ENCODE results near the gene TJAP1. TPM values are rescaled to one million over a fixed set of nuclear protein-coding genes. Genes with fewer than 3 reads are reported as not detected.

TJAP1 gene
- total RNA-seq, 2 donors from 2014 or later: 68.6 to 77.2 TPM

- Mint-ChIP-seq H3K4me1 (ENCODE audit: low read depth) (peaks cover 16% of the 10 kb centered on the region), H3K27me3 (ENCODE audit: low read depth) (peaks cover 23% of the 10 kb centered on the region), H3K36me3 (ENCODE audit: insufficient read depth in 2 of 2) (peaks cover 3 to 7% of the 10 kb centered on the region in 2 donors), H3K4me3 (no peak overlapping the region), H3K27ac (peak overlapping the region; percentile 44), H3K9me3 (no peaks in the 10 kb centered on the region)
- ATAC-seq (replicated peaks in 1 of 2): no peak
- no peak for DNase-seq
These were observed 28.8 kb downstream of the TJAP1 start for GRCh38 chr6:43506171-43506570.

- Mint-ChIP-seq H3K4me1 (ENCODE audit: low read depth) (peaks cover 16% of the 10 kb centered on the region), H3K27me3 (ENCODE audit: low read depth) (peaks cover 23% of the 10 kb centered on the region), H3K27ac (peak overlapping the region; percentile 44), H3K36me3 (ENCODE audit: insufficient read depth in 2 of 2) (peaks cover 2 to 7% of the 10 kb centered on the region in 2 donors), H3K4me3 (no peak overlapping the region), H3K9me3 (no peaks in the 10 kb centered on the region)
- DNase-seq (peak; percentile 81 to 87), ATAC-seq (replicated peaks in 1 of 2) (peak; percentile 66 to 68)
These were observed 29.5 kb downstream of the TJAP1 start for GRCh38 chr6:43506667-43507471.

- Mint-ChIP-seq H3K36me3 (ENCODE audit: insufficient read depth in 2 of 2) (peaks cover 4% of the 10 kb centered on the region in 2 donors), H3K27ac (no peak overlapping the region), H3K4me1 (ENCODE audit: low read depth) (peaks cover 21% of the 10 kb centered on the region), H3K4me3 (peak overlapping the region; percentile 69 to 76), H3K9me3 (no peaks in the 10 kb centered on the region), H3K27me3 (ENCODE audit: low read depth) (peaks cover 23% of the 10 kb centered on the region)
- ATAC-seq (replicated peaks in 1 of 2): no peak
- DNase-seq: no peak
These were observed 31.2 kb downstream of the TJAP1 start for GRCh38 chr6:43508481-43509141.

GRCh38 chr6:43509142-43509983 lies 32.0 kb downstream of the TJAP1 start:
- H3K36me3 Mint-ChIP-seq (ENCODE audit: insufficient read depth in 2 of 2): peaks cover 4% of the 10 kb centered on the region in 2 donors
- DNase-seq (no peak), ATAC-seq (replicated peaks in 1 of 2) (peak; percentile 5 to 6)
- peaks cover 23% of the 10 kb centered on the region for H3K27me3 Mint-ChIP-seq (ENCODE audit: low read depth)
- H3K27ac Mint-ChIP-seq: peak overlapping the region; percentile 5
- peak overlapping the region; percentile 73 to 79 for H3K4me3 Mint-ChIP-seq
- H3K4me1 Mint-ChIP-seq (ENCODE audit: low read depth): peaks cover 21% of the 10 kb centered on the region
- no peaks in the 10 kb centered on the region for H3K9me3 Mint-ChIP-seq

GRCh38 chr6:43509984-43510826 lies 32.8 kb downstream of the TJAP1 start, which contains the start of gene LRRC73:
Gene LRRC73, minus strand, starts transcription at chr6:43510346. Its CDS starts 561 bp downstream, at chr6:43509785.
- H3K27me3 Mint-ChIP-seq (ENCODE audit: low read depth): peaks cover 23% of the 10 kb centered on the region
- DNase-seq: peak; percentile 84 to 88
- peaks cover 5 to 6% of the 10 kb centered on the region in 2 donors for H3K36me3 Mint-ChIP-seq (ENCODE audit: insufficient read depth in 2 of 2)
- no peaks in the 10 kb centered on the region for H3K9me3 Mint-ChIP-seq
- peak within 1 kb of the TSS; percentile 5 for H3K27ac Mint-ChIP-seq
- peaks cover 21% of the 10 kb centered on the region for H3K4me1 Mint-ChIP-seq (ENCODE audit: low read depth)
- peak; percentile 78 to 81 for ATAC-seq (replicated peaks in 1 of 2)
- H3K4me3 Mint-ChIP-seq: peak within 1 kb of the TSS; percentile 79

- H3K4me1 Mint-ChIP-seq (ENCODE audit: low read depth): peaks cover 21% of the 10 kb centered on the region
- H3K9me3 Mint-ChIP-seq: no peaks in the 10 kb centered on the region
- H3K27ac Mint-ChIP-seq: no peak overlapping the region
- peak overlapping the region; percentile 71 to 79 for H3K4me3 Mint-ChIP-seq
- H3K27me3 Mint-ChIP-seq (ENCODE audit: low read depth): peaks cover 23% of the 10 kb centered on the region
- peaks cover 5 to 7% of the 10 kb centered on the region in 2 donors for H3K36me3 Mint-ChIP-seq (ENCODE audit: insufficient read depth in 2 of 2)
- no peak for DNase-seq
- no peak for ATAC-seq (replicated peaks in 1 of 2)
These were observed 33.4 kb downstream of the TJAP1 start for GRCh38 chr6:43510827-43511163.

- H3K27ac Mint-ChIP-seq: no peak overlapping the region
- ATAC-seq (replicated peaks in 1 of 2): no peak
- no peaks in the 10 kb centered on the region for H3K9me3 Mint-ChIP-seq
- H3K27me3 Mint-ChIP-seq (ENCODE audit: low read depth): peaks cover 23% of the 10 kb centered on the region
- H3K4me3 Mint-ChIP-seq: no peak overlapping the region
- H3K36me3 Mint-ChIP-seq (ENCODE audit: insufficient read depth in 2 of 2): peaks cover 5 to 7% of the 10 kb centered on the region in 2 donors
- peaks cover 17% of the 10 kb centered on the region for H3K4me1 Mint-ChIP-seq (ENCODE audit: low read depth)
- no peak for DNase-seq
These were observed 34.5 kb downstream of the TJAP1 start for GRCh38 chr6:43511824-43512415.

- Mint-ChIP-seq H3K36me3 (ENCODE audit: insufficient read depth in 2 of 2) (peaks cover 4 to 6% of the 10 kb centered on the region in 2 donors), H3K27ac (no peak overlapping the region)
These were observed 38.4 kb downstream of the TJAP1 start for GRCh38 chr6:43515808-43516207.

GRCh38 chr6:43516367-43516696 lies 39.0 kb downstream of the TJAP1 start:
- Mint-ChIP-seq H3K27me3 (ENCODE audit: low read depth) (no peaks in the 10 kb centered on the region), H3K4me1 (ENCODE audit: low read depth) (peaks cover 5% of the 10 kb centered on the region), H3K36me3 (ENCODE audit: insufficient read depth in 2 of 2) (peaks cover 4 to 6% of the 10 kb centered on the region in 2 donors), H3K9me3 (no peaks in the 10 kb centered on the region), H3K4me3 (no peak overlapping the region), H3K27ac (no peak overlapping the region)
- no peak for DNase-seq
- peak in 1 of 2 donors; percentile 2 for ATAC-seq (replicated peaks in 1 of 2)

More at GRCh38 chr6:43515808-43516207, 38.4 kb downstream of the TJAP1 start:
- no peaks in the 10 kb centered on the region for H3K9me3 Mint-ChIP-seq
- no peak for DNase-seq
- no peak overlapping the region for H3K4me3 Mint-ChIP-seq
- no peak for ATAC-seq (replicated peaks in 1 of 2)
- H3K27me3 Mint-ChIP-seq (ENCODE audit: low read depth): no peaks in the 10 kb centered on the region
- H3K4me1 Mint-ChIP-seq (ENCODE audit: low read depth): peaks cover 5% of the 10 kb centered on the region

GRCh38 chr6:43516697-43517504 lies 39.5 kb downstream of the TJAP1 start, which contains the start of the genes POLR1C and YIPF3:
Gene POLR1C, plus strand, starts transcription at chr6:43517089. Its CDS starts 21 bp downstream, at chr6:43517110.
Gene YIPF3, minus strand, starts transcription at chr6:43516926. Its CDS starts 119 bp downstream, at chr6:43516807.
- H3K27ac Mint-ChIP-seq: no peak within 1 kb of the TSS
- ATAC-seq (replicated peaks in 1 of 2) (peak; percentile 92 to 93), DNase-seq (peak; percentile 97 to 98)
- no peaks in the 10 kb centered on the region for H3K9me3 Mint-ChIP-seq
- no peaks in the 10 kb centered on the region for H3K27me3 Mint-ChIP-seq (ENCODE audit: low read depth)
- peaks cover 5% of the 10 kb centered on the region for H3K4me1 Mint-ChIP-seq (ENCODE audit: low read depth)
- no peak within 1 kb of the TSS for H3K4me3 Mint-ChIP-seq
- H3K36me3 Mint-ChIP-seq (ENCODE audit: insufficient read depth in 2 of 2): peaks cover 4 to 6% of the 10 kb centered on the region in 2 donors
